Right atrium auricular region (tissue), 2 donors: ENCODE measurements around the gene SLC38A2. TPM values are rescaled to one million over a fixed set of nuclear protein-coding genes. Genes with fewer than 3 reads are reported as not detected.

Experiments used
- DNase-seq: peaks from one replicate; pipeline ENCODE4 v3.0.0-alpha.2; 2019; ENCODE audit warnings: low spot score
- H3K27ac ChIP-seq, 2 donors: fragments of 200-600 bp; sonication (generic); 1 replicate in 1 of 2; 2 replicates in 1 of 2; pipeline ENCODE4 v1.5.1; 2016 to 2019
- H3K27me3 ChIP-seq, 2 donors: fragments of 200-600 bp; sonication (generic); one replicate each; pipeline versions ENCODE4 v1.5.1 to v1.6.0; 2017 to 2019
- H3K36me3 ChIP-seq: fragments of 200-600 bp; sonication (generic); one replicate; pipeline ENCODE4 v1.5.1; 2016
- H3K4me1 ChIP-seq, 2 donors: fragments of 200-600 bp; sonication (generic); one replicate each; pipeline versions ENCODE4 v1.5.1 to v1.6.0; 2017 to 2019
- H3K4me3 ChIP-seq, 2 donors: fragments of 200-600 bp; sonication (generic); 1 replicate in 1 of 2; 2 replicates in 1 of 2; pipeline ENCODE4 v1.5.1; 2017 to 2019; ENCODE audit warnings: mild to moderate bottlenecking in 1 of 2, moderate library complexity in 1 of 2
- H3K9me3 ChIP-seq, 2 donors: fragments of 200-600 bp; sonication (generic); one replicate each; pipeline ENCODE4 v1.5.1; 2019
- total RNA-seq, 2 donors: library from RNA; depleted of rRNA; stranded (reverse); fragments of >200 nt; gene quantifications; one replicate each; pipeline ENCODE4 v1.1.0, GENCODE V29; 2016
- TF ChIP-seq, protein P1 (sequence below), 2 donors: fragments of 200-600 bp; sonication (generic); IDR thresholded peaks; one replicate each; pipeline ENCODE4 v1.5.1; 2019; ENCODE audit warnings: antibody characterized with exemption in 2 of 2

The SLC38A2 gene
- total RNA-seq, 2 donors from 2014 or later, result 192 to 204 TPM

GRCh38 chr12:46395388-46395787 lies 22.8 kb upstream of the SLC38A2 start:
- H3K9me3 ChIP-seq, result no peaks in the 10 kb centered on the region
- H3K27me3 ChIP-seq, result no peaks in the 10 kb centered on the region
- TF ChIP-seq, protein P1, sequence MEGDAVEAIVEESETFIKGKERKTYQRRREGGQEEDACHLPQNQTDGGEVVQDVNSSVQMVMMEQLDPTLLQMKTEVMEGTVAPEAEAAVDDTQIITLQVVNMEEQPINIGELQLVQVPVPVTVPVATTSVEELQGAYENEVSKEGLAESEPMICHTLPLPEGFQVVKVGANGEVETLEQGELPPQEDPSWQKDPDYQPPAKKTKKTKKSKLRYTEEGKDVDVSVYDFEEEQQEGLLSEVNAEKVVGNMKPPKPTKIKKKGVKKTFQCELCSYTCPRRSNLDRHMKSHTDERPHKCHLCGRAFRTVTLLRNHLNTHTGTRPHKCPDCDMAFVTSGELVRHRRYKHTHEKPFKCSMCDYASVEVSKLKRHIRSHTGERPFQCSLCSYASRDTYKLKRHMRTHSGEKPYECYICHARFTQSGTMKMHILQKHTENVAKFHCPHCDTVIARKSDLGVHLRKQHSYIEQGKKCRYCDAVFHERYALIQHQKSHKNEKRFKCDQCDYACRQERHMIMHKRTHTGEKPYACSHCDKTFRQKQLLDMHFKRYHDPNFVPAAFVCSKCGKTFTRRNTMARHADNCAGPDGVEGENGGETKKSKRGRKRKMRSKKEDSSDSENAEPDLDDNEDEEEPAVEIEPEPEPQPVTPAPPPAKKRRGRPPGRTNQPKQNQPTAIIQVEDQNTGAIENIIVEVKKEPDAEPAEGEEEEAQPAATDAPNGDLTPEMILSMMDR (IDR thresholded peaks at IDR 0.05), result no peak
- H3K27ac ChIP-seq, result no peak overlapping the region
- no peak for DNase-seq
- no peak overlapping the region for H3K4me3 ChIP-seq
- H3K36me3 ChIP-seq, result no peaks in the 10 kb centered on the region
- H3K4me1 ChIP-seq, result peaks cover 0 to 13% of the 10 kb centered on the region in 2 donors

GRCh38 chr12:46391630-46392029 lies 19.1 kb upstream of the SLC38A2 start:
- Histone ChIP-seq H3K9me3 (no peaks in the 10 kb centered on the region), H3K4me3 (no peak overlapping the region), H3K36me3 (no peaks in the 10 kb centered on the region), H3K27me3 (no peaks in the 10 kb centered on the region), H3K27ac (no peak overlapping the region), H3K4me1 (peaks cover 0 to 44% of the 10 kb centered on the region in 2 donors)
- TF ChIP-seq, protein P1 (IDR thresholded peaks at IDR 0.05), result no peak
- no peak for DNase-seq

- Histone ChIP-seq H3K27ac (peak overlapping the region; percentile 10 to 13), H3K4me3 (no peak overlapping the region), H3K4me1 (peaks cover 0 to 52% of the 10 kb centered on the region in 2 donors), H3K36me3 (no peaks in the 10 kb centered on the region), H3K27me3 (no peaks in the 10 kb centered on the region), H3K9me3 (no peaks in the 10 kb centered on the region)
- TF ChIP-seq, protein P1 (IDR thresholded peaks at IDR 0.05), result no peak
- no peak for DNase-seq
Observed at GRCh38 chr12:46390881-46391280, 18.3 kb upstream of the SLC38A2 start.

GRCh38 chr12:46390304-46390703 lies 17.7 kb upstream of the SLC38A2 start:
- Histone ChIP-seq H3K27ac (peak overlapping the region; percentile 10 to 11), H3K4me3 (no peak overlapping the region), H3K27me3 (no peaks in the 10 kb centered on the region), H3K36me3 (no peaks in the 10 kb centered on the region), H3K4me1 (peaks cover 0 to 57% of the 10 kb centered on the region in 2 donors), H3K9me3 (no peaks in the 10 kb centered on the region)
- no peak for DNase-seq
- TF ChIP-seq, protein P1 (IDR thresholded peaks at IDR 0.05), result no peak

DNA sequence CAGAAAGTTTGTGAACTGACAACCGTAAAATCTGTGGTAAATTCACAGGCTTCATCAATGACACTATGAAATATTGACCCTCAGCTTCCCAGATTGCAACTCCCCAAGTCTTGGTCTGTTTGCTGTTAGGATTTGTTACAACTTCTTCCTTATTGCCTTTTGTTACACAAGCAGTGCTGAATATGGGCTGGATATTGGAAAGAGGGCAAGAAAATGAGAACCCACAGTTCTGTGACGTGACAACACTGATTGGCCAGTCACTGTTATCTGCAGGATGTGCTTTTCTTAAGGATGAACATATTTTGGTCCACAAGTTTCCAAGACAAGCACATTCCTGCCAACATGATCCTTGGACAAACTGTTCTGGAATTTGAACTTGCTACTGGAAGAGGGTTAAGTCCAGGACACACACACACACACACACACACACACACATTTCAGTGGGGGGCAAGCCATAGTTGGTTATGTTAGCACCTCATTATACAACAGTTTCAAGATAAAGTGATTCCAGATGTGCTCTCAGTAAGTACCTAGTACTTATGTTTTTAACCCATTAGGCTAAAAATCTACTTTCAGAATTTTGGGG lies 16.6 kb upstream of the SLC38A2 start:
- Histone ChIP-seq H3K4me3 (no peak overlapping the region), H3K4me1 (peaks cover 0 to 69% of the 10 kb centered on the region in 2 donors), H3K9me3 (no peaks in the 10 kb centered on the region), H3K27ac (peak overlapping the region; percentile 18 to 58), H3K27me3 (no peaks in the 10 kb centered on the region), H3K36me3 (no peaks in the 10 kb centered on the region)
- TF ChIP-seq, protein P1 (IDR thresholded peaks at IDR 0.05), result no peak
- DNase-seq, result no peak
